Measurements from ENCODE around the gene RABGAP1L.

The RABGAP1L gene

GRCh38 chr1:174850726-174851125, 691.4 kb downstream of the RABGAP1L start:
- Histone ChIP-seq H3K79me2 (ENCODE audit: insufficient read depth, low read length) (no peaks in the 10 kb centered on the region), H3F3A (ENCODE audit: insufficient read depth) (peaks cover 3% of the 10 kb centered on the region; the same call in 1 of the 2 replicates)
- TF ChIP-seq CTCF (IDR thresholded peaks at IDR 0.05; ENCODE audit: insufficient read depth, low read length, poor library complexity, severe bottlenecking) (no peak), EZH2phosphoT487 (conservative IDR thresholded peaks at IDR 0.05; ENCODE audit: low read length) (no peak)

GRCh38 chr1:174858301-174858700, 699.0 kb downstream of the RABGAP1L start:
- no peak overlapping the region for H2AFZ ChIP-seq (ENCODE audit: low read depth, low read length, severe bottlenecking)
- H3K4me3 ChIP-seq (ENCODE audit: insufficient read depth, low read length, poor library complexity, severe bottlenecking) = no peak overlapping the region
- H3K27ac ChIP-seq (ENCODE audit: low read depth, low read length) = no peak overlapping the region
- no peaks in the 10 kb centered on the region for H3K36me3 ChIP-seq (ENCODE audit: low read length)
- TF ChIP-seq CTCF (IDR thresholded peaks at IDR 0.05; ENCODE audit: insufficient read depth, low read length, poor library complexity, severe bottlenecking) (no peak), EZH2phosphoT487 (conservative IDR thresholded peaks at IDR 0.05; ENCODE audit: low read length) (no peak)
- no peaks in the 10 kb centered on the region for H3K9me3 ChIP-seq (ENCODE audit: insufficient read depth, low read length)
- H3K79me2 ChIP-seq (ENCODE audit: insufficient read depth, low read length) = no peaks in the 10 kb centered on the region
- no peaks in the 10 kb centered on the region for H3K27me3 ChIP-seq (ENCODE audit: low read length)
- no peaks in the 10 kb centered on the region for H4K20me1 ChIP-seq (ENCODE audit: low read depth, low read length)
- no peak overlapping the region for H3K4me2 ChIP-seq (ENCODE audit: low read depth, low read length, poor library complexity, severe bottlenecking)
- H3K9me2 ChIP-seq (replicated peaks; ENCODE audit: insufficient read depth, low read length) = no peaks in the 10 kb centered on the region
- H3K9ac ChIP-seq (ENCODE audit: low read length) = no peak overlapping the region
- H3F3A ChIP-seq (ENCODE audit: insufficient read depth) = 0 out of 2 replicates have a peak, but pooled peaks cover 4% of the 10 kb centered on the region

More at GRCh38 chr1:174850726-174851125, 691.4 kb downstream of the RABGAP1L start:
- H3K27ac ChIP-seq (ENCODE audit: low read depth, low read length) = no peak overlapping the region
- no peaks in the 10 kb centered on the region for H4K20me1 ChIP-seq (ENCODE audit: low read depth, low read length)
- H3K4me3 ChIP-seq (ENCODE audit: insufficient read depth, low read length, poor library complexity, severe bottlenecking) = no peak overlapping the region
- H3K9me2 ChIP-seq (replicated peaks; ENCODE audit: insufficient read depth, low read length) = no peaks in the 10 kb centered on the region
- H3K9me3 ChIP-seq (ENCODE audit: insufficient read depth, low read length) = no peaks in the 10 kb centered on the region
- no peak overlapping the region for H3K4me2 ChIP-seq (ENCODE audit: low read depth, low read length, poor library complexity, severe bottlenecking)
- no peak overlapping the region for H3K9ac ChIP-seq (ENCODE audit: low read length)
- H2AFZ ChIP-seq (ENCODE audit: low read depth, low read length, severe bottlenecking) = no peak overlapping the region
- H3K27me3 ChIP-seq (ENCODE audit: low read length) = no peaks in the 10 kb centered on the region
- H3K36me3 ChIP-seq (ENCODE audit: low read length) = no peaks in the 10 kb centered on the region

- H3K4me2 ChIP-seq (ENCODE audit: low read depth, low read length, poor library complexity, severe bottlenecking) = peak overlapping the region; percentile 43
- no peak overlapping the region for H2AFZ ChIP-seq (ENCODE audit: low read depth, low read length, severe bottlenecking)
- TF ChIP-seq EZH2phosphoT487 (conservative IDR thresholded peaks at IDR 0.05; ENCODE audit: low read length) (no peak), CTCF (IDR thresholded peaks at IDR 0.05; ENCODE audit: insufficient read depth, low read length, poor library complexity, severe bottlenecking) (no peak)
- peaks cover 64% of the 10 kb centered on the region for H3F3A ChIP-seq (ENCODE audit: insufficient read depth)
- H3K79me2 ChIP-seq (ENCODE audit: insufficient read depth, low read length) = peaks cover 11% of the 10 kb centered on the region; the same call in 1 of the 2 replicates
- no peaks in the 10 kb centered on the region for H3K9me3 ChIP-seq (ENCODE audit: insufficient read depth, low read length)
- H3K27me3 ChIP-seq (ENCODE audit: low read length) = no peaks in the 10 kb centered on the region
- peak overlapping the region; percentile 98 for H3K27ac ChIP-seq (ENCODE audit: low read depth, low read length)
- H3K9ac ChIP-seq (ENCODE audit: low read length) = no peak overlapping the region
- no peaks in the 10 kb centered on the region for H4K20me1 ChIP-seq (ENCODE audit: low read depth, low read length)
- H3K4me3 ChIP-seq (ENCODE audit: insufficient read depth, low read length, poor library complexity, severe bottlenecking) = no peak overlapping the region
- no peaks in the 10 kb centered on the region for H3K9me2 ChIP-seq (replicated peaks; ENCODE audit: insufficient read depth, low read length)
- no peaks in the 10 kb centered on the region for H3K36me3 ChIP-seq (ENCODE audit: low read length)
These were observed 711.0 kb downstream of the RABGAP1L start for GRCh38 chr1:174870319-174870718.
